Natural killer cell (primary cell): ENCODE results near the gene EXOC3L1. TPM values are rescaled to one million over a fixed set of nuclear protein-coding genes. Genes with fewer than 3 reads are reported as not detected.

Experiments
- ATAC-seq, 3 donors: fragments of 150-1000 bp in 2 of 3; fragments of 200-7000 bp in 1 of 3; cut with Tn5 transposase; 1 replicate in 1 of 3; 2 replicates in 2 of 3; pipeline ENCODE4 v1.10.0; 2021; ENCODE audit warnings: mild to moderate bottlenecking in 2 of 3, moderate library complexity in 2 of 3
- DNase-seq, 2 donors: peaks; one replicate each; pipeline versions ENCODE4 v3.0.0 to v3.0.0-alpha.2; 2013 to 2021; ENCODE audit warnings: mixed read lengths in 1 of 2
- H3K27ac ChIP-seq: one replicate; pipeline ENCODE4 v1.5.1; 2013; ENCODE audit warnings: mild to moderate bottlenecking, low read length
- H3K27me3 ChIP-seq: one replicate; pipeline ENCODE4 v1.6.1; 2013; ENCODE audit warnings: low read length; ENCODE audit not compliant: control insufficient read depth, insufficient read depth
- H3K36me3 ChIP-seq: one replicate; pipeline ENCODE4 v1.6.1; 2013; ENCODE audit warnings: low read length; ENCODE audit not compliant: control insufficient read depth, insufficient read depth
- H3K4me1 ChIP-seq: one replicate; pipeline ENCODE4 v1.6.1; 2013; ENCODE audit warnings: low read length; ENCODE audit not compliant: control insufficient read depth, insufficient read depth
- H3K4me3 ChIP-seq: one replicate; pipeline ENCODE4 v1.5.1; 2013; ENCODE audit warnings: low read length
- H3K9me3 ChIP-seq: one replicate; pipeline ENCODE4 v1.6.1; 2013; ENCODE audit warnings: low read length; ENCODE audit not compliant: control insufficient read depth, insufficient read depth
- H3K27ac Mint-ChIP-seq, 2 donors: one replicate each; pipeline ENCODE4 v1.8.0; 2022; ENCODE audit warnings: mild to moderate bottlenecking in 2 of 2, mixed read lengths in 2 of 2, moderate library complexity in 1 of 2
- H3K27me3 Mint-ChIP-seq, 2 donors: one replicate each; pipeline ENCODE4 v1.8.0; 2022; ENCODE audit warnings: low read depth in 2 of 2, mixed read lengths in 2 of 2
- H3K36me3 Mint-ChIP-seq: one replicate; pipeline ENCODE4 v1.8.0; 2022; ENCODE audit warnings: mixed read lengths
- H3K4me1 Mint-ChIP-seq, 2 donors: one replicate each; pipeline ENCODE4 v1.8.0; 2022; ENCODE audit warnings: mixed read lengths in 2 of 2
- H3K4me3 Mint-ChIP-seq: one replicate; pipeline ENCODE4 v1.8.0; 2022; ENCODE audit warnings: mild to moderate bottlenecking, moderate library complexity, mixed read lengths
- H3K9me3 Mint-ChIP-seq, 2 donors: one replicate each; pipeline ENCODE4 v1.8.0; 2022; ENCODE audit warnings: mixed read lengths in 2 of 2
- WGBS: methylation state at CpG from one replicate; pipeline ENCODE4 v1.1.7; 2013; ENCODE audit warnings: missing lambda C conversion rate; ENCODE audit not compliant: insufficient coverage; 5-methylcytosine and 5-hydroxymethylcytosine counted together
- intact Hi-C: fragments of 100-400 bp; cut with micrococcal nuclease; formaldehyde crosslinking; loops from one replicate; pipeline ENCODE4 v1.14.2; 2022
- total RNA-seq, 4 donors: library from RNA; stranded (reverse); fragments of 120-200 nt in 1 of 4; gene quantifications; one replicate each; pipeline versions ENCODE4 v1.2.3 to v1.2.4, GENCODE V29; 2013 to 2022
- TF ChIP-seq, protein P1 (sequence below): fragments of 200-600 bp; IDR thresholded peaks from one replicate; pipeline ENCODE4 v1.8.0; 2022; ENCODE audit warnings: antibody characterized with exemption

Gene EXOC3L1
- total RNA-seq, 3 donors from 2014 or later (not counting 1 experiment from before 2014, with no cell fraction given), result not detected

DNA sequence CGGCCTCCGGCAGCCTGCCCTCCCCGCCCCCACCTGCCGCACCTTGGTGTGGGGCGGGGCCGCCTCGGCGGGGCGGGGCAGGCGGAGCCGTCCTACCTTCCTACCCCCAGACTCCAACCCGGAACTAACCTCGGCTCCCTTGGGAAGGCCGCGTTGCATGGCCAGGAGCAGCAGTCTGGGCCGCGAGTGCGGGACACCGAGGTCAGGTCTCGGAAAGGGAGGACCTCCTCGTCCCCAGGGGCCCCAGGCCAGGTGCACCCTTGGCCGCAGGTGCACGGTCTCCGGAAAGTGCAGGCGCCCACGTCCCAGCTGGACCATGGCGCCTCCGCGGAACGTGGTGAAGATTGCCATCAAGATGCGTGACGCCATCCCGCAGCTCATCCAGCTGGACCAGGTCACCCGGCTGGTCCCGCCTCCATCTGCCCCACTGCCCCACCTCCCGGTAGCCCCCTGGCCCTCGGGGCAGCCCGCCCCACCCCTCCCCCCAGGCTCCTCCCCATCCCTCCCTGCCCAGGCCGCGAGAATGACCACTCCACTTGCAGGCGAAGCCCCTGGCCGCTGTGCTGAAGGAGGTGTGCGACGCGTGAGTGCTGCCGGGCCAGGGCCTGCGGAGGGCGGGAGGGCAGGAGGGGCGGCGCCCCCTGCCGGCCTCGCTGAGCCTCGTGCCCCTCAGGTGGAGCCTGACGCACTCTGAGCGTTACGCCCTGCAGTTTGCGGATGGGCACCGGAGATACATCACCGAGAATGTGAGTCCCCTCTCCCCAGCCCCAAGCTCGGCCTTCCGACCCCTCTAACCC is 9.3 kb upstream of the EXOC3L1 start, which contains the start of gene ELMO3:
Gene ELMO3, plus strand, starts transcription at position 121 of the 797 bp plus-strand sequence. Its CDS starts 196 bp downstream, at position 317.
- ATAC-seq (peak in 1 of 3 donors; percentile 47), DNase-seq (no peak)
- H3K4me3 Mint-ChIP-seq, result no peak within 1 kb of the TSS
- intact Hi-C loops, result no loop called here
- WGBS, result 90% methylated on average over 58 of the region's 61 CpGs
- H3K4me1 Mint-ChIP-seq, result peaks cover 16 to 22% of the 10 kb centered on the region in 2 donors
- H3K27me3 Mint-ChIP-seq, result no peaks in the 10 kb centered on the region
- Histone ChIP-seq H3K27me3 (no peaks in the 10 kb centered on the region), H3K9me3 (no peaks in the 10 kb centered on the region), H3K4me3 (no peak within 1 kb of the TSS), H3K36me3 (peaks cover 66% of the 10 kb centered on the region), H3K27ac (no peak within 1 kb of the TSS), H3K4me1 (no peaks in the 10 kb centered on the region)
- TF ChIP-seq, protein P1, sequence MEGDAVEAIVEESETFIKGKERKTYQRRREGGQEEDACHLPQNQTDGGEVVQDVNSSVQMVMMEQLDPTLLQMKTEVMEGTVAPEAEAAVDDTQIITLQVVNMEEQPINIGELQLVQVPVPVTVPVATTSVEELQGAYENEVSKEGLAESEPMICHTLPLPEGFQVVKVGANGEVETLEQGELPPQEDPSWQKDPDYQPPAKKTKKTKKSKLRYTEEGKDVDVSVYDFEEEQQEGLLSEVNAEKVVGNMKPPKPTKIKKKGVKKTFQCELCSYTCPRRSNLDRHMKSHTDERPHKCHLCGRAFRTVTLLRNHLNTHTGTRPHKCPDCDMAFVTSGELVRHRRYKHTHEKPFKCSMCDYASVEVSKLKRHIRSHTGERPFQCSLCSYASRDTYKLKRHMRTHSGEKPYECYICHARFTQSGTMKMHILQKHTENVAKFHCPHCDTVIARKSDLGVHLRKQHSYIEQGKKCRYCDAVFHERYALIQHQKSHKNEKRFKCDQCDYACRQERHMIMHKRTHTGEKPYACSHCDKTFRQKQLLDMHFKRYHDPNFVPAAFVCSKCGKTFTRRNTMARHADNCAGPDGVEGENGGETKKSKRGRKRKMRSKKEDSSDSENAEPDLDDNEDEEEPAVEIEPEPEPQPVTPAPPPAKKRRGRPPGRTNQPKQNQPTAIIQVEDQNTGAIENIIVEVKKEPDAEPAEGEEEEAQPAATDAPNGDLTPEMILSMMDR, result no peak
- H3K36me3 Mint-ChIP-seq, result peaks cover 14% of the 10 kb centered on the region
- no peaks in the 10 kb centered on the region for H3K9me3 Mint-ChIP-seq
- H3K27ac Mint-ChIP-seq, result peak within 1 kb of the TSS in 1 of 2 donors; percentile 40

DNA sequence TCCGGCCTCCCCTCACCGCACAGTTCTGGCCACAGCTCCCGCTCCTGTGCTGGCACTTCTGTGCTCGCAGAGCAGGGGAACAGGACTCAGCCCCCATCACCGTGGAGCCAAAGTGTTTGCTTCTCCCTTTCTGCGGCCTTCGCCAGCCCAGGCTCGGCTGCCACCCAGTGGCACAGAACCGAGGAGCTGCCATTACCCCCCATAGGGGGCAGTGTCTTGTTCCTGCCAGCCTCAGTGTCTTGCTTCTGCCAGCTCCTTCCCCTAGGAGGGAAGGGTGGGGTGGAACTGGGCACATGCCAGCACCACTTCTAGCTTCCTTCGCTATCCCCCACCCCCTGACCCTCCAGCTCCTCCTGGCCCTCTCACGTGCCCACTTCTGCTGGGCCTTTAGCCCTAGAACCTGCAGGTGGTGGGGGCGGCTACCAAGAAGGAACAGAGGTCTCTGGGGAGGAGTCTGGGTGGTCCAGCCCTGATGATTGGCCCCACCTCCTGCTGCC is 8.3 kb upstream of the EXOC3L1 start:
- ATAC-seq (peak in 2 of 3 donors; percentile 35 to 52), DNase-seq (peak in 1 of 2 donors; percentile 43)
- Mint-ChIP-seq H3K9me3 (no peaks in the 10 kb centered on the region), H3K4me1 (peaks cover 25 to 31% of the 10 kb centered on the region in 2 donors), H3K27ac (peak overlapping the region in 1 of 2 donors; percentile 40), H3K36me3 (peaks cover 14% of the 10 kb centered on the region), H3K27me3 (no peaks in the 10 kb centered on the region), H3K4me3 (no peak overlapping the region)
- H3K36me3 ChIP-seq, result peaks cover 64% of the 10 kb centered on the region
- no peaks in the 10 kb centered on the region for H3K27me3 ChIP-seq
- no peak overlapping the region for H3K27ac ChIP-seq
- H3K4me3 ChIP-seq, result no peak overlapping the region
- WGBS, result 87% methylated on average over 10 of the region's 12 CpGs
- no peaks in the 10 kb centered on the region for H3K9me3 ChIP-seq
- peaks cover 9% of the 10 kb centered on the region for H3K4me1 ChIP-seq
- intact Hi-C loops, result no loop called here
- TF ChIP-seq, protein P1, result no peak

DNA sequence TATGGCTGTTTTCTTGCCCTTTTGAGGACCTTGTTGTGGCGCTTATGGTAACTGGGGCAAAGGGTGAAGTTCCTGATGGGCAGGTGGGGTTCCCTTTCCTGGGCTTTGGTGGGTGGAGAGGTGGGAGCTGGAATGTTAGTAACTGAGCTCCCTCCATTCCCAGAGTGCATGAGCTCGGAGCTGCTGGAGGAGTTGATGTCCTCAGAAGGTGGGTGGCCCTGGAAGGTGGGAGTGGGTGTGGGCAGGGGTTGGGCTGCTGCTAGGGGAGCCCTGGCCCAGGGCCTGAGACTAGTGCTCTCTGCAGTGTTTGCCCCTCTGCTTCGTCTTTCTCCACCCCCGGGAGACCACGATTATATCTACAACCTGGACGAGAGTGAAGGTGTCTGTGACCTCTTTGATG is 7.8 kb upstream of the EXOC3L1 start:
- peak overlapping the region in 1 of 2 donors; percentile 40 for H3K27ac Mint-ChIP-seq
- H3K4me1 Mint-ChIP-seq, result peaks cover 25 to 37% of the 10 kb centered on the region in 2 donors
- intact Hi-C loops, result no loop called here
- no peaks in the 10 kb centered on the region for H3K9me3 ChIP-seq
- no peak for ATAC-seq
- peaks cover 14% of the 10 kb centered on the region for H3K4me1 ChIP-seq
- no peak overlapping the region for H3K4me3 Mint-ChIP-seq
- peaks cover 14% of the 10 kb centered on the region for H3K36me3 Mint-ChIP-seq
- H3K4me3 ChIP-seq, result no peak overlapping the region
- H3K36me3 ChIP-seq, result peaks cover 59% of the 10 kb centered on the region
- no peak overlapping the region for H3K27ac ChIP-seq
- H3K9me3 Mint-ChIP-seq, result no peaks in the 10 kb centered on the region
- TF ChIP-seq, protein P1, result no peak
- no peak for DNase-seq
- no peaks in the 10 kb centered on the region for H3K27me3 ChIP-seq
- no peaks in the 10 kb centered on the region for H3K27me3 Mint-ChIP-seq
- 86% methylated on average over 6 of the region's 6 CpGs for WGBS
